WTC11 (cell line): ENCODE measurements around the gene DCAF17. TPM values are rescaled to one million over a fixed set of nuclear protein-coding genes. Genes with fewer than 3 reads are reported as not detected.

Source experiments
- ATAC-seq: fragments of 200-7000 bp; cut with Tn5 transposase; 2 replicates; pipeline ENCODE4 v1.10.0; 2021; ENCODE audit warnings: mild to moderate bottlenecking, moderate library complexity
- CTCF ChIA-PET: fragments of 300-600 bp; sonication (Branson Sonifier 250); formaldehyde crosslinking; loops from one replicate; lab custom pipeline; 2021; ENCODE audit warnings: antibody characterized with exemption; lab: Charles Lee
- POLR2A ChIA-PET: fragments of 350-600 bp; sonication (Branson Sonifier 250); formaldehyde crosslinking; loops from one replicate; lab custom pipeline; 2021; ENCODE audit warnings: antibody characterized with exemption; lab: Charles Lee
- DNase-seq: peaks from one replicate; pipeline ENCODE4 v3.0.0; 2021; ENCODE audit warnings: low spot score
- H3K27ac Mint-ChIP-seq: 2 replicates; pipeline ENCODE4 v1.8.0; 2021; ENCODE audit warnings: mixed read lengths
- H3K27me3 Mint-ChIP-seq: 2 replicates; pipeline ENCODE4 v1.8.0; 2021; ENCODE audit warnings: low read depth, mild to moderate bottlenecking, moderate library complexity, mixed read lengths
- H3K36me3 Mint-ChIP-seq: 2 replicates; pipeline ENCODE4 v1.8.0; 2021; ENCODE audit warnings: mixed read lengths
- H3K4me1 Mint-ChIP-seq: 2 replicates; pipeline ENCODE4 v1.8.0; 2022; ENCODE audit warnings: mixed read lengths
- H3K4me3 Mint-ChIP-seq: 2 replicates; pipeline ENCODE4 v1.8.0; 2021; ENCODE audit warnings: mild to moderate bottlenecking, moderate library complexity, mixed read lengths
- H3K9me3 Mint-ChIP-seq: 2 replicates; pipeline ENCODE4 v1.8.0; 2021; ENCODE audit warnings: mixed read lengths
- ATF1 ChIP-seq: sonication (generic); formaldehyde crosslinking; IDR thresholded peaks from 2 replicates; pipeline ENCODE4 v1.8.1; 2023; ENCODE audit warnings: mild to moderate bottlenecking, moderate library complexity, missing genetic modification reagents
- CBFB ChIP-seq: sonication (generic); formaldehyde crosslinking; IDR thresholded peaks from 2 replicates; pipeline ENCODE4 v1.8.1; 2022; ENCODE audit warnings: mild to moderate bottlenecking, low read depth, missing genetic modification reagents
- ETV6 ChIP-seq: sonication (generic); formaldehyde crosslinking; IDR thresholded peaks from 2 replicates; pipeline ENCODE4 v1.8.1; 2022; ENCODE audit warnings: mild to moderate bottlenecking, missing genetic modification reagents
- FOXJ3 ChIP-seq: sonication (generic); formaldehyde crosslinking; IDR thresholded peaks from 2 replicates; pipeline ENCODE4 v1.9.0; 2021; ENCODE audit warnings: missing genetic modification reagents, mild to moderate bottlenecking, borderline replicate concordance
- GTF2I ChIP-seq: fragments of 250-450 bp; sonication (Bioruptor Pico); conservative IDR thresholded peaks from 2 replicates; pipeline ENCODE4 v1.4.0; 2021; ENCODE audit warnings: mild to moderate bottlenecking
- MYBL2 ChIP-seq: sonication (generic); formaldehyde crosslinking; IDR thresholded peaks from 2 replicates; pipeline ENCODE4 v1.8.1; 2023; ENCODE audit warnings: mild to moderate bottlenecking, moderate library complexity, missing genetic modification reagents
- NFATC4 ChIP-seq: fragments of 250-450 bp; sonication (Bioruptor Pico); IDR thresholded peaks from 2 replicates; pipeline ENCODE4 v1.9.0; 2021; ENCODE audit warnings: mild to moderate bottlenecking
- NFE2L1 ChIP-seq: sonication (generic); formaldehyde crosslinking; IDR thresholded peaks from 2 replicates; pipeline ENCODE4 v1.8.1; 2023; ENCODE audit warnings: missing genetic modification reagents
- NFYB ChIP-seq: sonication (generic); formaldehyde crosslinking; conservative IDR thresholded peaks from 2 replicates; pipeline ENCODE4 v1.8.0; 2022; ENCODE audit warnings: low read depth, missing genetic modification reagents
- NR1H2 ChIP-seq: sonication (generic); formaldehyde crosslinking; IDR thresholded peaks from 2 replicates; pipeline ENCODE4 v1.9.0; 2021; ENCODE audit warnings: mild to moderate bottlenecking, moderate library complexity, missing genetic modification reagents
- SMAD3 ChIP-seq: sonication (generic); formaldehyde crosslinking; IDR thresholded peaks from 2 replicates; pipeline ENCODE4 v1.8.0; 2022; ENCODE audit warnings: missing genetic modification reagents, mild to moderate bottlenecking, borderline replicate concordance
- ZNF121 ChIP-seq: sonication (generic); formaldehyde crosslinking; IDR thresholded peaks from 2 replicates; pipeline ENCODE4 v1.8.0; 2023; ENCODE audit warnings: missing genetic modification reagents
- ZNF138 ChIP-seq: sonication (generic); formaldehyde crosslinking; conservative IDR thresholded peaks from 2 replicates; pipeline ENCODE4 v1.8.1; 2022; ENCODE audit warnings: mild to moderate bottlenecking, moderate library complexity, missing genetic modification reagents
- ZNF219 ChIP-seq: sonication (generic); formaldehyde crosslinking; IDR thresholded peaks from 2 replicates; pipeline ENCODE4 v1.8.0; 2023; ENCODE audit warnings: missing genetic modification reagents, mild to moderate bottlenecking, borderline replicate concordance
- ZNF263 ChIP-seq: sonication (generic); formaldehyde crosslinking; IDR thresholded peaks from 2 replicates; pipeline ENCODE4 v1.8.1; 2022; ENCODE audit warnings: low read depth, mild to moderate bottlenecking, moderate library complexity, missing genetic modification reagents
- total RNA-seq: library from RNA; stranded (reverse); gene quantifications from 3 replicates; pipeline ENCODE4 v1.2.3, GENCODE V29; 2021
- TF ChIP-seq, protein P1 (sequence below): sonication (generic); formaldehyde crosslinking; IDR thresholded peaks from 2 replicates; pipeline ENCODE4 v1.8.0; 2022; ENCODE audit warnings: mild to moderate bottlenecking, missing genetic modification reagents
- TF ChIP-seq, protein P2 (sequence below): sonication (generic); formaldehyde crosslinking; IDR thresholded peaks from 2 replicates; pipeline ENCODE4 v1.8.1; 2023; ENCODE audit warnings: mild to moderate bottlenecking, missing genetic modification reagents, borderline replicate concordance
- TF ChIP-seq, protein P3 (sequence below): sonication (generic); formaldehyde crosslinking; IDR thresholded peaks from 2 replicates; pipeline ENCODE4 v1.8.1; 2023; ENCODE audit warnings: mild to moderate bottlenecking, missing genetic modification reagents, moderate library complexity
- TF ChIP-seq, protein P4 (sequence below): fragments of 200-600 bp; IDR thresholded peaks from 2 replicates; pipeline ENCODE4 v1.8.0; 2022; ENCODE audit warnings: antibody characterized with exemption

Gene DCAF17
- total RNA-seq, 1 experiment from 2014 or later: 27.2 TPM

DNA sequence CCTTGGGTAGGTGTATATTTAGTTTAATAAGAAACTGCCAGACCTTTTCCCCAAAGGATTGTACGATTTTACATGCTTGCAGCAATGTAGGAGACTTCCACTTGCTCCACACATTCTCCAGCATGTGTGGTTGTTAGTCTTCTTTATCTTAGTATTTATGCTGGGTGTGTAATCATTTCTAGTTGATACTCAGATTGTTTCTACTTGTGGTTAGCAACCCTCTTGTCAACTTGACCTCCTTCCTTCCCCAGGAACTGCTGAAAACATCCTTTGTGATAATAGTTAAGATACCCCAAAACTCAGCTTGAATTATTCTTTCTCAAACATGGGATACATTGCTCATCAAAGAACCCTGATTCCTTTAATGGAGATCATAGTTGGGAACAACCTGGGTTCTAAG is 51.1 kb downstream of the DCAF17 start:
- Mint-ChIP-seq H3K9me3 (no peaks in the 10 kb centered on the region), H3K36me3 (peaks cover 17% of the 10 kb centered on the region), H3K27ac (peak overlapping the region; percentile 12; the same call in 1 of the 2 replicates), H3K4me3 (no peak overlapping the region), H3K27me3 (no peaks in the 10 kb centered on the region), H3K4me1 (peaks cover 17% of the 10 kb centered on the region)
- ATAC-seq (no peak), DNase-seq (no peak)
- POLR2A ChIA-PET: interaction anchor here (1.2 kb wide), 1 partner anchor 36 kb away, joined by 4 read pairs; no protein-coding TSS in a partner anchor
- TF ChIP-seq, protein P1, sequence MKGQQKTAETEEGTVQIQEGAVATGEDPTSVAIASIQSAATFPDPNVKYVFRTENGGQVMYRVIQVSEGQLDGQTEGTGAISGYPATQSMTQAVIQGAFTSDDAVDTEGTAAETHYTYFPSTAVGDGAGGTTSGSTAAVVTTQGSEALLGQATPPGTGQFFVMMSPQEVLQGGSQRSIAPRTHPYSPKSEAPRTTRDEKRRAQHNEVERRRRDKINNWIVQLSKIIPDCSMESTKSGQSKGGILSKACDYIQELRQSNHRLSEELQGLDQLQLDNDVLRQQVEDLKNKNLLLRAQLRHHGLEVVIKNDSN: no peak
- no peak for TF ChIP-seq ZNF138 (CRISPR knock-in tag)
- TF ChIP-seq ZNF121 (CRISPR knock-in tag): no peak
- CTCF ChIA-PET: no interaction called here

DNA sequence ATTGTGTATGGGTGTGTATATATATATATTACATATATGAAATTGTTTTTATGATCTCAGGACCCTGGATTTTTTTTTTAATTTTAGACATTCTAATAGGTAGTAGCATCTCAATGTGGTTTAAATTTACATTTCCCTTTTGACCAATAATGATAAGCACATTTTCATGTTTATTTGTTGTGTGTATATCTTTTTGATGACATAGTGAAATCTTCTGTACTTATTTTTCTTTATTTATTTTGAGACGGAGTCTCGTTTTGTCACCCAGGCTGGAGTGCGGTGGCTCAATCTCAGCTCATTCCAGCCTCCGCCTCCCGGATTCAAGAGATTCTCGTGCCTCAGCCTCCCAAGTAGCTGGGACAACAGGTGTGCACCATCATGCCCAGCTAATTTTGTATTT is 53.2 kb downstream of the DCAF17 start:
- Mint-ChIP-seq H3K9me3 (no peaks in the 10 kb centered on the region), H3K4me3 (no peak overlapping the region), H3K4me1 (peaks cover 17% of the 10 kb centered on the region), H3K36me3 (peaks cover 6% of the 10 kb centered on the region), H3K27me3 (no peaks in the 10 kb centered on the region), H3K27ac (no peak overlapping the region)
- POLR2A ChIA-PET: no interaction called here
- CTCF ChIA-PET: no interaction called here
- DNase-seq (no peak), ATAC-seq (no peak)
- TF ChIP-seq ZNF219 (CRISPR knock-in tag): no peak
- TF ChIP-seq ETV6 (CRISPR knock-in tag): no peak
- no peak for TF ChIP-seq MYBL2
- TF ChIP-seq GTF2I (CRISPR knock-in tag): no peak
- TF ChIP-seq NR1H2 (CRISPR knock-in tag): no peak
- TF ChIP-seq FOXJ3 (CRISPR knock-in tag): no peak
- TF ChIP-seq ATF1: no peak
- no peak for TF ChIP-seq CBFB (CRISPR knock-in tag)
- no peak for TF ChIP-seq NFYB
- TF ChIP-seq, protein P2, sequence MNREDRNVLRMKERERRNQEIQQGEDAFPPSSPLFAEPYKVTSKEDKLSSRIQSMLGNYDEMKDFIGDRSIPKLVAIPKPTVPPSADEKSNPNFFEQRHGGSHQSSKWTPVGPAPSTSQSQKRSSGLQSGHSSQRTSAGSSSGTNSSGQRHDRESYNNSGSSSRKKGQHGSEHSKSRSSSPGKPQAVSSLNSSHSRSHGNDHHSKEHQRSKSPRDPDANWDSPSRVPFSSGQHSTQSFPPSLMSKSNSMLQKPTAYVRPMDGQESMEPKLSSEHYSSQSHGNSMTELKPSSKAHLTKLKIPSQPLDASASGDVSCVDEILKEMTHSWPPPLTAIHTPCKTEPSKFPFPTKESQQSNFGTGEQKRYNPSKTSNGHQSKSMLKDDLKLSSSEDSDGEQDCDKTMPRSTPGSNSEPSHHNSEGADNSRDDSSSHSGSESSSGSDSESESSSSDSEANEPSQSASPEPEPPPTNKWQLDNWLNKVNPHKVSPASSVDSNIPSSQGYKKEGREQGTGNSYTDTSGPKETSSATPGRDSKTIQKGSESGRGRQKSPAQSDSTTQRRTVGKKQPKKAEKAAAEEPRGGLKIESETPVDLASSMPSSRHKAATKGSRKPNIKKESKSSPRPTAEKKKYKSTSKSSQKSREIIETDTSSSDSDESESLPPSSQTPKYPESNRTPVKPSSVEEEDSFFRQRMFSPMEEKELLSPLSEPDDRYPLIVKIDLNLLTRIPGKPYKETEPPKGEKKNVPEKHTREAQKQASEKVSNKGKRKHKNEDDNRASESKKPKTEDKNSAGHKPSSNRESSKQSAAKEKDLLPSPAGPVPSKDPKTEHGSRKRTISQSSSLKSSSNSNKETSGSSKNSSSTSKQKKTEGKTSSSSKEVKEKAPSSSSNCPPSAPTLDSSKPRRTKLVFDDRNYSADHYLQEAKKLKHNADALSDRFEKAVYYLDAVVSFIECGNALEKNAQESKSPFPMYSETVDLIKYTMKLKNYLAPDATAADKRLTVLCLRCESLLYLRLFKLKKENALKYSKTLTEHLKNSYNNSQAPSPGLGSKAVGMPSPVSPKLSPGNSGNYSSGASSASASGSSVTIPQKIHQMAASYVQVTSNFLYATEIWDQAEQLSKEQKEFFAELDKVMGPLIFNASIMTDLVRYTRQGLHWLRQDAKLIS: no peak

DNA sequence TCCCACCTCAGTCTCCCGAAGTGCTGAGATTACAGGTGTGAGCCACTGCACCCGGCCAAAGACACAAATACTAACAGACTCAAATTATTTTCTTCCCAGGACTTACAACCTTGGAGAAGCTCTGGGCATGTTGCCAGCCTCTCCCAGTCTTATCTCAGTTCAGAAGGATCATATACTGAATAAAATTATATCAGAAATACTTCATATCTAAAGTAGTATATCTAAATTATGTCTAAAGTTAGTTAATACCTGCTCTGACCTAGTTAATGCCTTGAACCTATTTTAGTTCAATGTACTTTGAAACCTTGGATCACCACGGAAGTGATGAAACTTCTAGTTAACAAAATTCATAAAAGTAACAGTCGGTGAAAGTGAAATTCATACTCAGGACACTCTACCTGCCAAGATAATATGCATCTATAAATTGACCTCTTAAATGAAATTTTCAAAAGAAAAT is 53.8 kb downstream of the DCAF17 start:
- POLR2A ChIA-PET: no interaction called here

DNA sequence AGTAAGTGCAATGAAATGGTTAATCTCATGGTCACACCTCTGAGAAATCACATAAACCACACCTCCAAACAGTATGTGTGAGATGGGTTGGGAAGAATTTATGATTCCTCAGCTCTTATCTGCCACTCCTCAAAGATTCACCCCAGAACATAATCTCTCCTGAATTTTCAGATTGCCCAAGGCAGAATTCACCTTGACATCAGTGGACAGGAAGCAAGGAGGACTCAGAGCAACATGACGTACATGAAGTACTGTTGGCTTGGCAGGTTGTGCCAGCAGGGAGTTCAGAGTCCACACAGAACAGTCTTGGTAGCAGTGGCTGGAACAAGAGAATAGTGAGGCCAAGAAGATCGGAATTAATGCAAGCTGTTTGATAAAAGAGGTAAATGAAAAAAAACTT is 56.6 kb downstream of the DCAF17 start:
- DNase-seq (no peak), ATAC-seq (no peak)
- peaks cover 10% of the 10 kb centered on the region for H3K4me1 Mint-ChIP-seq
- ChIA-PET CTCF (interaction anchor here (0.6 to 2.0 kb wide), 8 partner anchors 8 to 561 kb away, joined by 3 to 6 read pairs (median 3); no protein-coding TSS in a partner anchor), POLR2A (interaction anchor here (1.6 kb wide), 1 partner anchor 32 kb away, joined by 4 read pairs; the partner anchor contains the start of gene CYBRD1)
- H3K27me3 Mint-ChIP-seq: no peaks in the 10 kb centered on the region
- H3K4me3 Mint-ChIP-seq: no peak overlapping the region
- no peak overlapping the region for H3K27ac Mint-ChIP-seq
- H3K36me3 Mint-ChIP-seq: peaks cover 4% of the 10 kb centered on the region; the same call in 1 of the 2 replicates
- no peaks in the 10 kb centered on the region for H3K9me3 Mint-ChIP-seq
- TF ChIP-seq SMAD3 (no peak), ZNF121 (CRISPR knock-in tag) (no peak), ETV6 (CRISPR knock-in tag) (no peak), NFE2L1 (no peak)
- TF ChIP-seq, protein P3, sequence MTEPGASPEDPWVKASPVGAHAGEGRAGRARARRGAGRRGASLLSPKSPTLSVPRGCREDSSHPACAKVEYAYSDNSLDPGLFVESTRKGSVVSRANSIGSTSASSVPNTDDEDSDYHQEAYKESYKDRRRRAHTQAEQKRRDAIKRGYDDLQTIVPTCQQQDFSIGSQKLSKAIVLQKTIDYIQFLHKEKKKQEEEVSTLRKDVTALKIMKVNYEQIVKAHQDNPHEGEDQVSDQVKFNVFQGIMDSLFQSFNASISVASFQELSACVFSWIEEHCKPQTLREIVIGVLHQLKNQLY (CRISPR knock-in tag): no peak
- TF ChIP-seq, protein P4, sequence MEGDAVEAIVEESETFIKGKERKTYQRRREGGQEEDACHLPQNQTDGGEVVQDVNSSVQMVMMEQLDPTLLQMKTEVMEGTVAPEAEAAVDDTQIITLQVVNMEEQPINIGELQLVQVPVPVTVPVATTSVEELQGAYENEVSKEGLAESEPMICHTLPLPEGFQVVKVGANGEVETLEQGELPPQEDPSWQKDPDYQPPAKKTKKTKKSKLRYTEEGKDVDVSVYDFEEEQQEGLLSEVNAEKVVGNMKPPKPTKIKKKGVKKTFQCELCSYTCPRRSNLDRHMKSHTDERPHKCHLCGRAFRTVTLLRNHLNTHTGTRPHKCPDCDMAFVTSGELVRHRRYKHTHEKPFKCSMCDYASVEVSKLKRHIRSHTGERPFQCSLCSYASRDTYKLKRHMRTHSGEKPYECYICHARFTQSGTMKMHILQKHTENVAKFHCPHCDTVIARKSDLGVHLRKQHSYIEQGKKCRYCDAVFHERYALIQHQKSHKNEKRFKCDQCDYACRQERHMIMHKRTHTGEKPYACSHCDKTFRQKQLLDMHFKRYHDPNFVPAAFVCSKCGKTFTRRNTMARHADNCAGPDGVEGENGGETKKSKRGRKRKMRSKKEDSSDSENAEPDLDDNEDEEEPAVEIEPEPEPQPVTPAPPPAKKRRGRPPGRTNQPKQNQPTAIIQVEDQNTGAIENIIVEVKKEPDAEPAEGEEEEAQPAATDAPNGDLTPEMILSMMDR: no peak

More for the DNA sequence above, 53.8 kb downstream of the DCAF17 start:
- CTCF ChIA-PET: no interaction called here
- Mint-ChIP-seq H3K4me1 (peaks cover 11% of the 10 kb centered on the region), H3K36me3 (peaks cover 4% of the 10 kb centered on the region; the same call in 1 of the 2 replicates), H3K4me3 (no peak overlapping the region), H3K27ac (no peak overlapping the region), H3K9me3 (no peaks in the 10 kb centered on the region), H3K27me3 (no peaks in the 10 kb centered on the region)
- no peak for TF ChIP-seq ZNF263 (CRISPR knock-in tag)
- no peak for TF ChIP-seq NFATC4 (CRISPR knock-in tag)
- DNase-seq (no peak), ATAC-seq (no peak)
